K562 (cell line): Measurements from ENCODE around the gene ADAMTSL3. TPM values are rescaled to one million over a fixed set of nuclear protein-coding genes. Genes with fewer than 3 reads are reported as not detected.

ENCODE experiments used
- ATF3 ChIP-seq, 2 experiments: fragments of 450-650 bp in 1 of 2; sonication (generic) in 1 of 2; formaldehyde crosslinking in 1 of 2; IDR thresholded peaks in 1 of 2; conservative IDR thresholded peaks in 1 of 2; 2 replicates each; pipeline versions ENCODE4 v1.6.1 to v1.8.1; 2016 to 2023; ENCODE audit warnings: mild to moderate bottlenecking in 2 of 2, moderate library complexity in 2 of 2, inconsistent platforms in 1 of 2, missing genetic modification reagents in 1 of 2
- HES1 ChIP-seq: fragments of 450-650 bp; IDR thresholded peaks from 2 replicates; pipeline ENCODE4 v1.6.1; 2016; ENCODE audit warnings: low read depth, mild to moderate bottlenecking, moderate library complexity
- KDM5B ChIP-seq: fragments of 200-600 bp; sonication (generic); IDR thresholded peaks from 2 replicates; pipeline ENCODE4 v1.6.1; 2012; ENCODE audit warnings: low read depth, mild to moderate bottlenecking, moderate library complexity, low read length, control low read depth, inconsistent platforms; ENCODE audit not compliant: insufficient replicate concordance
- TFE3 ChIP-seq: fragments of 450-650 bp; formaldehyde crosslinking; IDR thresholded peaks from 2 replicates; pipeline ENCODE4 v1.4.0; 2020; ENCODE audit warnings: mild to moderate bottlenecking, mixed read lengths
- USF2 ChIP-seq: sonication (generic); formaldehyde crosslinking; IDR thresholded peaks from 2 replicates; pipeline ENCODE4 v1.5.0; 2020; ENCODE audit warnings: missing genetic modification reagents
- polyA plus RNA-seq, 8 experiments: library from polyadenylated mRNA; depleted of rRNA in 4 of 8; stranded (reverse) in 5 of 8; unstranded in 3 of 8; fragments of >200 nt; fragmentation: Nextera tagmentation in 2 of 8; fragmentation: Illumina TruSeq in 1 of 8; extraction: Ambion mirVana in 2 of 8; extraction: Trizol in 1 of 8; gene quantifications; 2 replicates each; pipeline versions ENCODE4 v1.2.1 to v1.2.3, GENCODE V29; 2011 to 2014; ENCODE audit warnings: inconsistent platforms in 1 of 8, missing spikeins in 1 of 8
- total RNA-seq, 7 experiments: library from RNA; depleted of rRNA in 6 of 7; stranded (reverse); fragments of >200 nt in 6 of 7; fragmentation: Illumina TruSeq in 2 of 7; extraction: Trizol in 2 of 7; gene quantifications; 2 replicates each; pipeline versions ENCODE4 v1.2.1 to v1.2.3, GENCODE V29; 2011 to 2021; ENCODE audit warnings: low replicate concordance in 1 of 7
- TF ChIP-seq, protein P1 (sequence below): sonication (generic); formaldehyde crosslinking; IDR thresholded peaks from 2 replicates; pipeline ENCODE4 v1.4.0; 2020; ENCODE audit warnings: mild to moderate bottlenecking, missing genetic modification reagents

Gene ADAMTSL3
- total and polyA plus RNA-seq, 9 of the 15 experiments (the other 6 are each of a cell fraction or from before 2014, with no cell fraction given): 0.01 to 0.18 (median 0.07) TPM; not detected in 3

DNA sequence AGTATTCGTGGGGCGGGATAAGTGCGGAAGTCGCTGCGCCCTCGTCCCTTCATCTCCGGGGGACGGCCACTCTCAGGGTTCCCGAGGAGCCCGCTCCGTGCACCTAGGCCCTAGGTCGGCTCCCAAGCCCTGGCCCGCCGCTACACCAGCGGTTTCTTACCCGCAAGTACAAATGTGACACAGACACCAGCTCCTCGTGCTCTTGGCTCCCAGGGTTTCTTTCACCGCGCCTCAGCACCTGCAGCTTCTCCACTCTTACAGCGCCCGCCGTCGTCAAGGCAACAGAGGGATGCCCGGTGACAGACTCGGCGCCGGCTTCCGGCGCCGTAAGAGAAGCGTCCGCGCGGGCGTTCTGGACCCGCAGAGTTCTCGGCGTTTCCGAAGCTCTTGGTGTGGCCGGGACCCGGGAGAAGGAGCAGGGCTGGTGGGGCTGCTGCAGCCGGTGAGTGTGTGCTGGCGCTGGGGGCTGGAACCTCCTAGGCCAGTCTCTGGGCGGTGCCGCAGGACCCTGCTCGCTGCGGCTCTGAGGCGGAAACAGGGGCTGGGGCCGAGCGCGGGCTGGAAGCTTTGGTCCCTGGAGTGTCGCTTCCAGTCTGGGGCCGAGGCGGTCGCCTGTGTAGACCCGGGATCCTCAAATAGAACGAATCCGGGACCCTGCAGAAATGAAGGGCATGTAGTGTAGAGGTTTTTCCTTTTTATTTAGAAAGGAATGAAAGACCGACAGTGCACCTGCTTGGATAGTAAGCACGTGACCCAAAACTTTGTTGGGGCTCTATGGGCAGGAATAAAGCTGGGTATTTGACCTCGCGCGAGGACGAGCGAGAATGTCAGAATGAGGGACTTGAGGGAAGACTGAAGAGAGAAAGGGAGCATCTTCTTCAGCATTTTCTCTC lies 426.2 kb downstream of the ADAMTSL3 start (continued):
- no peak for TF ChIP-seq ATF3 (IDR thresholded peaks at IDR 0.05)
- TF ChIP-seq ATF3 (CRISPR knock-in tag; conservative IDR thresholded peaks at IDR 0.05): no peak
- TF ChIP-seq TFE3: 0 out of 2 replicates have a peak, but pooled peaks have one; percentile 21
- no peak for TF ChIP-seq KDM5B
- no peak for TF ChIP-seq HES1
- TF ChIP-seq, protein P1, sequence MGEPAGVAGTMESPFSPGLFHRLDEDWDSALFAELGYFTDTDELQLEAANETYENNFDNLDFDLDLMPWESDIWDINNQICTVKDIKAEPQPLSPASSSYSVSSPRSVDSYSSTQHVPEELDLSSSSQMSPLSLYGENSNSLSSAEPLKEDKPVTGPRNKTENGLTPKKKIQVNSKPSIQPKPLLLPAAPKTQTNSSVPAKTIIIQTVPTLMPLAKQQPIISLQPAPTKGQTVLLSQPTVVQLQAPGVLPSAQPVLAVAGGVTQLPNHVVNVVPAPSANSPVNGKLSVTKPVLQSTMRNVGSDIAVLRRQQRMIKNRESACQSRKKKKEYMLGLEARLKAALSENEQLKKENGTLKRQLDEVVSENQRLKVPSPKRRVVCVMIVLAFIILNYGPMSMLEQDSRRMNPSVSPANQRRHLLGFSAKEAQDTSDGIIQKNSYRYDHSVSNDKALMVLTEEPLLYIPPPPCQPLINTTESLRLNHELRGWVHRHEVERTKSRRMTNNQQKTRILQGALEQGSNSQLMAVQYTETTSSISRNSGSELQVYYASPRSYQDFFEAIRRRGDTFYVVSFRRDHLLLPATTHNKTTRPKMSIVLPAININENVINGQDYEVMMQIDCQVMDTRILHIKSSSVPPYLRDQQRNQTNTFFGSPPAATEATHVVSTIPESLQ (CRISPR knock-in tag): no peak
- peak; percentile 30; the same call in 1 of the 2 replicates for TF ChIP-seq USF2 (CRISPR knock-in tag)
- TF ChIP-seq, all 486 proteins: peak for 3
